Karpas-422 (cell line): Measurements from ENCODE around the gene SNX5. TPM values are rescaled to one million over a fixed set of nuclear protein-coding genes. Genes with fewer than 3 reads are reported as not detected.

Source experiments
- DNase-seq: peaks from one replicate; pipeline ENCODE4 v3.0.0-alpha.2; 2015
- H2AFZ ChIP-seq: fragments of 200-600 bp; sonication (generic); 2 replicates; pipeline ENCODE4 v1.6.1; 2014; ENCODE audit warnings: antibody characterized with exemption, low read length, mixed read lengths
- H3K27ac ChIP-seq: fragments of 200-600 bp; sonication (generic); 2 replicates; pipeline ENCODE4 v1.5.1; 2014; ENCODE audit warnings: mild to moderate bottlenecking, low read length, moderate library complexity
- H3K27me3 ChIP-seq: fragments of 200-600 bp; sonication (generic); 2 replicates; pipeline ENCODE4 v1.6.1; 2014; ENCODE audit warnings: low read length, mixed read lengths
- H3K36me3 ChIP-seq: fragments of 200-600 bp; sonication (generic); 2 replicates; pipeline ENCODE4 v1.6.1; 2014; ENCODE audit warnings: low read length, mixed read lengths; ENCODE audit not compliant: insufficient read depth
- H3K4me1 ChIP-seq: fragments of 200-600 bp; sonication (generic); 2 replicates; pipeline ENCODE4 v1.6.1; 2014; ENCODE audit warnings: mild to moderate bottlenecking, low read length, mixed read lengths
- H3K4me2 ChIP-seq: fragments of 200-600 bp; sonication (generic); 2 replicates; pipeline ENCODE4 v1.6.1; 2014; ENCODE audit warnings: low read length, low read depth, mild to moderate bottlenecking; ENCODE audit not compliant: poor library complexity, severe bottlenecking
- H3K4me3 ChIP-seq: fragments of 200-600 bp; sonication (generic); 2 replicates; pipeline ENCODE4 v1.5.1; 2014; ENCODE audit warnings: mild to moderate bottlenecking, antibody characterized with exemption, low read length, mixed read lengths
- H3K79me2 ChIP-seq: fragments of 200-600 bp; sonication (generic); 2 replicates; pipeline ENCODE4 v1.6.1; 2014; ENCODE audit warnings: mild to moderate bottlenecking, low read length, mixed read lengths
- H3K9ac ChIP-seq: fragments of 200-600 bp; sonication (generic); 2 replicates; pipeline ENCODE4 v1.6.0; 2014; ENCODE audit warnings: low read length
- H3K9me2 ChIP-seq: fragments of 200-600 bp; sonication (generic), shearing (Covaris generic); replicated peaks from 2 replicates; pipeline ENCODE4 v1.6.0; 2014; ENCODE audit warnings: mild to moderate bottlenecking, low read length, moderate library complexity; ENCODE audit not compliant: insufficient read depth
- H3K9me3 ChIP-seq: fragments of 300-700, 200-600 bp; sonication (generic); 2 replicates; pipeline ENCODE4 v1.6.1; 2014; ENCODE audit warnings: low read length, mixed read lengths
- H4K20me1 ChIP-seq: fragments of 200-600 bp; sonication (generic); 2 replicates; pipeline ENCODE4 v1.6.1; 2014; ENCODE audit warnings: mild to moderate bottlenecking, antibody characterized with exemption, low read length, low read depth; ENCODE audit not compliant: insufficient read depth
- total RNA-seq: library from RNA; depleted of rRNA; stranded (reverse); fragments of >200 nt; shearing (Covaris generic); gene quantifications from 2 replicates; pipeline ENCODE4 v1.2.3, GENCODE V29; 2014; ENCODE audit warnings: low replicate concordance

The SNX5 gene
- total RNA-seq, 1 experiment from 2014 or later, result 298 TPM

DNA sequence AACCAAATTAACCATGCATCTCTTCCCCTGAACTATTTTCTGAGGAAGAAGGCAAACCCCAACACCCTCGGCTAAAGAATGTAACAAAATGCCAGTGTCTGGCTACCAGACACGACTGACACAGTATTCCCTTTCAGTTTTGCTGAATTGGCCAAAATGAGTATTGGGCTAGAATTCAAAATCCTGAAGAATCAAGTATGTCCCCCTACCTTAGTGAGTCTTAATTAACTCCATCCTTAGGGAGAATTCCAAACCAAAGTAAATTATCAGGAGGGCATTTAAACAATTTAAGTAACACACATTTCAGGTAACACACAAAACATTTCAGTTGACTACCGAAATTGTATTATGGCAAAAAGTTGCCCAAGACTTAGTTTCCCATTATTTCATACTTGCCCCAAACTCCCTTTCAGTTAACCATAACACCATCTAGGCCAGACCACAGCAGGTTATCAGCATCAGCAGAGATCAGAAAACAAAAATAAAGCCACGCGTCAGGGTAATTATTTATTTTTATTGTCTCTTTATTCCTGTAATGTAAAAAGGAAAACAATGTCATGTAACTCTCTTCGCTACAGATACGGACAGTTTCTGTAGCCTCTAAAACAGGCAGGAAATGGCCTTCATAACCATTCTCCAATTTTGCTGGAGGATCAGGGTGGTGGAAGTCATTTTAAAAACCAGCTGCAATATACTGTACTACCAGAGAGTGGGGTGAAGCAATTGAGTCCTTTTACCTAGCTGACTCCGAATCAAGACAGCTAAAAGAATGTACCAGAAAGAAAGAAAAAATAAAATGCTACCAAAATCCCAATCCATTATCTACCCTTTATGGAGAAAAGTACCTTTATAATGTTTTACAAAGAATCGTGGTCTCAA lies 1.9 kb downstream of the SNX5 start:
- peaks cover 60% of the 10 kb centered on the region for H4K20me1 ChIP-seq
- H3K79me2 ChIP-seq, result peaks cover 96% of the 10 kb centered on the region
- H3K4me1 ChIP-seq, result peaks cover 75% of the 10 kb centered on the region
- H3K27ac ChIP-seq, result peak overlapping the region; percentile 97
- H3K27me3 ChIP-seq, result no peaks in the 10 kb centered on the region
- peaks cover 66% of the 10 kb centered on the region for H3K36me3 ChIP-seq
- peak overlapping the region; percentile 98 for H3K9ac ChIP-seq
- no peaks in the 10 kb centered on the region for H3K9me3 ChIP-seq
- H3K9me2 ChIP-seq, result no peaks in the 10 kb centered on the region
- peak overlapping the region; percentile 79 for H3K4me3 ChIP-seq
- DNase-seq, result peak; percentile 68
- H2AFZ ChIP-seq, result no peak overlapping the region
- H3K4me2 ChIP-seq, result peak overlapping the region; percentile 87

DNA sequence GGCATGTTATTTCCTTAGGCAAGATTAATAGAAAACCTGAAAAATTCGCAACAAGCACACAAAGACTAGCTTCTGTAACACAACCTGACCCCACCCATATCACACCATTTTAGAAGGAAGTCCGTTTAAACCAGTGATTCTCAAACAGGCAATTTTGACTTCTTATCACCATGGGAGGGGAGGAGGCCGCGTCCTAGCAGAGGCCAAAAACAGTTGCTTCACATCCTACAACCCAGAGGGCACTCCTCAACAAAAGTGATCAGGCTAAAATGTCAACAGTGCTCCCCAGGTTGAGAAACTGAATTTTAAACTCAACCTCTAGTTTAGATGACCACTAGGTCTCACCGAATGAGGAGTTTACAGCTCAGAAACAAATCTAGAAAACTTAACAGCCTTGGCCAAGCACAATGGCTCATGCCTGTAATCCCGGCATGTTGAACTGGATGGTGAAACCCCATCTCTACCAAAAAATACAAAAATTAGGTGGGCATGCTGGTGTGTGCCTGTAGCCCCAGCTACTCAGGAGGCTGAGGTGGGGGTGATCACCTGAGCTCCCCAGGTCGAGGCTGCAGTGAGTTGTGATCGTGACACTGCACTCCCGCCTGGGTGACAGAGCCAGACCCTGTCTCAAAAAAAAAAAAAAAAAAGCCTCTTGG lies 3.4 kb downstream of the SNX5 start:
- H3K27me3 ChIP-seq, result no peaks in the 10 kb centered on the region
- peak overlapping the region; percentile 79 for H3K4me3 ChIP-seq
- H3K27ac ChIP-seq, result peak overlapping the region; percentile 97
- H3K9ac ChIP-seq, result peak overlapping the region; percentile 98
- peak overlapping the region; percentile 87 for H3K4me2 ChIP-seq
- peaks cover 96% of the 10 kb centered on the region for H3K79me2 ChIP-seq
- H3K36me3 ChIP-seq, result peaks cover 72% of the 10 kb centered on the region
- no peaks in the 10 kb centered on the region for H3K9me3 ChIP-seq
- DNase-seq, result no peak
- peaks cover 73% of the 10 kb centered on the region for H4K20me1 ChIP-seq
- no peak overlapping the region for H2AFZ ChIP-seq
- peaks cover 75% of the 10 kb centered on the region for H3K4me1 ChIP-seq
- no peaks in the 10 kb centered on the region for H3K9me2 ChIP-seq

DNA sequence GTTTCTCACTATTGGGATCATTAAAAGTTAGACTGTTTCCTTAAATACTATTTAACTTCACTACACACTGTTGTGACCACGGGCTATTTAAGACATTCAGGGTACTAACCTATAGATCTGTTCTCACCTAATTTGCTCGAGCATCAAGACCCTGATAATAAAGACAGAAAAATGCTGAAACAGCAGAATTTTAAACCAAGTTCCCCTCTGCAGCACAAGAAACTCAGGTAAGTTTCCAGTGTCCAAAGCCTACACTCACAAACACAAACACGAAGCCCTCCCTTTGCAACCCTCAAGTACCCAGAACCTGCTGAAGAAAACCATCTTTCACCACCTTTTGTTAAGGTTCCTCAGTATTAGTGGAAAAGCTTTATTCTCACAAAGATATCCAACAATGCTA lies 4.0 kb downstream of the SNX5 start:
- Histone ChIP-seq H3K27ac (peak overlapping the region; percentile 97), H2AFZ (no peak overlapping the region), H4K20me1 (peaks cover 78% of the 10 kb centered on the region)

DNA sequence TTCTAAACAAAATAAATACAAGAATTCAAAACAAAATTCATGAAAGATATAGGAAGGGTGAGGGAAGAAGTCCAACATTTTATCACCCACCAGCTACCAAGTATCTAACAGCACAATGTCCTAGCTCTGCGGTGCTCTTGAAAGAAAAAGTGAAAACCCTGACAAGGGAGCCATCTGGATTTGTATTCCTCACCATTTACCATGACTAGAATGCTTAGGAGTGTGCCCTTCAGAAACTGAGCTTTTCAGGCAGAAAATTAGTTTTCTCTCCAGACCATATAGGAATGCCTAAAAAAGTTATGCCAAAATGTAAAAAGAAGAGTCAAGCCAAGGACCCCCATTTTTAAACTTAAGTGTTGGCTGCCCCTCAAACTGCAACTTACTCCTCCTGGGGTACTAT lies 4.5 kb downstream of the SNX5 start:
- H3K4me3 ChIP-seq, result peak overlapping the region; percentile 79
- H3K36me3 ChIP-seq, result peaks cover 77% of the 10 kb centered on the region
- H3K27ac ChIP-seq, result peak overlapping the region; percentile 97
- peak overlapping the region; percentile 98 for H3K9ac ChIP-seq
- H3K79me2 ChIP-seq, result peaks cover 96% of the 10 kb centered on the region
- H3K9me2 ChIP-seq, result no peaks in the 10 kb centered on the region
- H3K9me3 ChIP-seq, result no peaks in the 10 kb centered on the region
- H3K27me3 ChIP-seq, result no peaks in the 10 kb centered on the region
- no peak overlapping the region for H2AFZ ChIP-seq
- no peak for DNase-seq
- H3K4me2 ChIP-seq, result peak overlapping the region; percentile 87
- H4K20me1 ChIP-seq, result peaks cover 84% of the 10 kb centered on the region
- H3K4me1 ChIP-seq, result peaks cover 83% of the 10 kb centered on the region

More for the DNA sequence above, 4.0 kb downstream of the SNX5 start:
- Histone ChIP-seq H3K79me2 (peaks cover 96% of the 10 kb centered on the region), H3K4me1 (peaks cover 78% of the 10 kb centered on the region), H3K4me3 (peak overlapping the region; percentile 79), H3K36me3 (peaks cover 73% of the 10 kb centered on the region), H3K9ac (peak overlapping the region; percentile 98), H3K9me3 (no peaks in the 10 kb centered on the region), H3K4me2 (peak overlapping the region; percentile 87), H3K27me3 (no peaks in the 10 kb centered on the region), H3K9me2 (no peaks in the 10 kb centered on the region)
- no peak for DNase-seq

DNA sequence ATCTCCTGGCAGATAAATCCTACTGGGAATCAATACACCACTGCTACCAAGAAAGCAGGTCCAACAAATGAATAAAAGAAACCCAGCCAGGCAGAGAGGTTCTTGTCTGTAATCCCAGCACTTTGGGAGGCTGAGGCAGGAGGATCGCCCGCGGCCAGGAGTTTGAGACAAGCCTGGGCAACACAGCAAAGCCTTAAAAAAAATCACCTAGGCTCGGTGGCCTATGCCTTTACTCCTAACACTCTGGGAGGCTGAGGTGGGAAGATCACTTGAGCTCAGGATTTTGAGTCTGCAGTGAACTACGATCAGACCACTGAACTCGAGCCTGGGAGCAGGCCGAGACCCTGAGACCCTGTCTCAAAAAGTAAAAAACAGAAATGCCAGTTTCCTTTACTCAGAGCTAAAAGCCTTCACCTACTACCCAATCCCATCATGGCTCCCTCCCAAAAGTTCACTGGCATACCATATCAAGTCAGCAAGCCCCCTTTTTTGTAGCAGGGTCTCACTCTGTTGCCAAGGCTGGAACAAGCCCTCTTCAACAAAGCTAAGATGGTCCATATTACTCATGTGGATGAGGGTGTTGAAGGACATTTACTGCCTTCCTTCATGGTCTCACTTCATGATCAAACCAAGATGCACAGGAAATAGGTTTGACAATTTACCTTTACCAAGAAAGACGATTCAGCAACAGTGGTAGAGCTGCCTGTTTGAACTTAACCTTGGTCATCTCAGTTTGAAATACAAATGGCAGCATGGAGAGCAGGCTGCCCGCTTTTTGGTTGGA lies 5.3 kb downstream of the SNX5 start:
- Histone ChIP-seq H3K9ac (peak overlapping the region; percentile 98), H3K27me3 (no peaks in the 10 kb centered on the region), H3K9me2 (no peaks in the 10 kb centered on the region), H3K79me2 (peaks cover 100% of the 10 kb centered on the region), H3K4me3 (peak overlapping the region; percentile 79; the same call in 1 of the 2 replicates), H3K4me1 (peaks cover 91% of the 10 kb centered on the region), H4K20me1 (peaks cover 91% of the 10 kb centered on the region), H3K36me3 (peaks cover 84% of the 10 kb centered on the region), H3K27ac (peak overlapping the region; percentile 97), H3K9me3 (no peaks in the 10 kb centered on the region), H3K4me2 (peak overlapping the region; percentile 87), H2AFZ (no peak overlapping the region)
- DNase-seq, result no peak

DNA sequence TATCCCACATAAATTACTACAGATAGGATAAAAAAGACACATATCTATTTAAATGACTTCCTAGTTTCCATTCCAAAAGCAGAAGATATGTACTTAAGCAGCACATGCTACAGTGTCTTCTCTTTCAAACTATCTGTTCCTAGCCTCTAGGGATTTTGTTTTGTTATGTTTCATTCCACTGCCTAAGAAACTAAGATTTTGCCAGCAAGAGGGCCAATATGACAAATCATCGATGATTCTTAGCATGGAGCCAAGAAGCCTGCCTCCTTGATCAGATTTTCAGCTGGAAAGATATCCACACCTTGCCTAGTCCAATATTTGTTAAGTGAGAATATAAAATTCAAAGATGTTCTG lies 7.0 kb downstream of the SNX5 start:
- H3K27ac ChIP-seq, result peak overlapping the region; percentile 97
- DNase-seq, result no peak
- H3K9ac ChIP-seq, result no peak overlapping the region; the same call in 1 of the 2 replicates
- peaks cover 83% of the 10 kb centered on the region for H3K36me3 ChIP-seq
- H3K9me3 ChIP-seq, result no peaks in the 10 kb centered on the region
- peaks cover 92% of the 10 kb centered on the region for H4K20me1 ChIP-seq
- H3K9me2 ChIP-seq, result no peaks in the 10 kb centered on the region
- H3K79me2 ChIP-seq, result peaks cover 99% of the 10 kb centered on the region
- H2AFZ ChIP-seq, result no peak overlapping the region
- peaks cover 100% of the 10 kb centered on the region for H3K4me1 ChIP-seq
- H3K27me3 ChIP-seq, result no peaks in the 10 kb centered on the region
- H3K4me3 ChIP-seq, result peak overlapping the region; percentile 10; the same call in 1 of the 2 replicates
- H3K4me2 ChIP-seq, result peak overlapping the region; percentile 45

DNA sequence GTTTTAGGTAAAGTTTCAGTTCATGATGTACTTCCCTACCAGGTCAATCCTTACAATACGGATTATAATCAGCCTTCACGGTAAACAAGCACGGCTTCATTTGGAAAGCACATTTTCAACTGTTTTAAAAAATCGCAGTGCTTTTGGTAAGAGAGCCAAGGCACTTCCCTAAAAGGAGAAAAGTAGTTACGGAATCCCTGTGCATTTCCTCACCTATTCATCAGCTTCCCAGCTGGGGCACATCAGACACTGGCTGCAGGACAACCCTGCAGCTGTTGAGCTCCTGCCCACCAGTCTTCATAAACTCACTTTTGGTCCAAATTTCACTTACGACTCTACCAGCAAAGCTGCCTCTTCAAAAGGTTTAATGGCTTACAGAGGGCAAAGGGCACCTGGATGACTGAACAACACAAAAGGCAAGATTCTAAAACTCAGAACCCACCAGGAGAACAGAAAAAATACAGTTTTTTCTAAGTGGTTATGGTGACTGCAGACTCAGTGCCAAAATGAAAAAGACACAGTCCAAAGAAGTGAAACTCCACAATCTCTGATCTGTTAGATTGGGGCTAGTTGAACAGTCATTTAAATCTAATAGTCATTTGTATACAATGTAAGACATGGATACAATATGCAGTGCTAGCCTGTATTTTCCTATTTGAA lies 7.5 kb downstream of the SNX5 start:
- Histone ChIP-seq H3K79me2 (peaks cover 99% of the 10 kb centered on the region), H3K27me3 (no peaks in the 10 kb centered on the region), H3K27ac (peak overlapping the region; percentile 97), H3K9me2 (no peaks in the 10 kb centered on the region), H3K4me2 (peak overlapping the region; percentile 45), H3K36me3 (peaks cover 83% of the 10 kb centered on the region), H2AFZ (no peak overlapping the region), H3K9ac (peak overlapping the region; percentile 10), H3K9me3 (no peaks in the 10 kb centered on the region), H3K4me3 (peak overlapping the region; percentile 10; the same call in 1 of the 2 replicates), H4K20me1 (peaks cover 93% of the 10 kb centered on the region), H3K4me1 (peaks cover 100% of the 10 kb centered on the region)
- no peak for DNase-seq
